H9 (cell line): ENCODE results near the gene ANKRD30B. TPM values are rescaled to one million over a fixed set of nuclear protein-coding genes. Genes with fewer than 3 reads are reported as not detected.

ENCODE experiments used
- DNase-seq: peaks from one replicate; pipeline ENCODE4 v3.0.0-alpha.2; 2017
- H2AFZ ChIP-seq: one replicate; pipeline ENCODE4 v1.6.1; 2013; ENCODE audit warnings: mild to moderate bottlenecking, low read length, control low read depth, moderate library complexity
- H2AK5ac ChIP-seq: 2 replicates; pipeline ENCODE4 v1.6.1; 2013; ENCODE audit warnings: low read length, control low read depth, mixed read lengths; ENCODE audit not compliant: insufficient read length
- H2BK120ac ChIP-seq: one replicate; pipeline ENCODE4 v1.6.1; 2013; ENCODE audit warnings: low read depth, mild to moderate bottlenecking, low read length, control low read depth, inconsistent platforms; ENCODE audit not compliant: poor library complexity, severe bottlenecking
- H2BK12ac ChIP-seq: 2 replicates; pipeline ENCODE4 v1.6.1; 2013; ENCODE audit warnings: low read length, control low read depth, mixed read lengths, low read depth; ENCODE audit not compliant: insufficient read length
- H2BK15ac ChIP-seq: 2 replicates; pipeline ENCODE4 v1.6.1; 2013; ENCODE audit warnings: low read depth, low read length, control low read depth
- H2BK20ac ChIP-seq: one replicate; pipeline ENCODE4 v1.6.1; 2013; ENCODE audit warnings: low read depth, mild to moderate bottlenecking, low read length, control low read depth, inconsistent platforms; ENCODE audit not compliant: poor library complexity, severe bottlenecking
- H2BK5ac ChIP-seq: 2 replicates; pipeline ENCODE4 v1.6.1; 2013; ENCODE audit warnings: low read length, control low read depth, mixed read lengths; ENCODE audit not compliant: insufficient read length
- H3K14ac ChIP-seq: 2 replicates; pipeline ENCODE4 v1.6.1; 2013; ENCODE audit warnings: low read length, control low read depth; ENCODE audit not compliant: insufficient read depth
- H3K18ac ChIP-seq: 2 replicates; pipeline ENCODE4 v1.6.1; 2013; ENCODE audit warnings: low read depth, mild to moderate bottlenecking, mixed read lengths, low read length, control low read depth; ENCODE audit not compliant: insufficient read length
- H3K23ac ChIP-seq: 2 replicates; pipeline ENCODE4 v1.6.1; 2013; ENCODE audit warnings: low read length, control low read depth, mixed read lengths, low read depth; ENCODE audit not compliant: insufficient read length
- H3K23me2 ChIP-seq: 2 replicates; pipeline ENCODE4 v1.6.1; 2013; ENCODE audit warnings: low read depth, mild to moderate bottlenecking, mixed read lengths, low read length, control low read depth; ENCODE audit not compliant: insufficient read length, poor library complexity, severe bottlenecking
- H3K27ac ChIP-seq: 2 replicates; pipeline ENCODE4 v1.5.1; 2013; ENCODE audit warnings: low read length, control low read depth, mixed read lengths, low read depth; ENCODE audit not compliant: insufficient read length
- H3K27me3 ChIP-seq: 2 replicates; pipeline ENCODE4 v1.6.1; 2013; ENCODE audit warnings: low read length, control low read depth, inconsistent platforms; ENCODE audit not compliant: insufficient read depth
- H3K4ac ChIP-seq: 2 replicates; pipeline ENCODE4 v1.6.1; 2013; ENCODE audit warnings: low read depth, mild to moderate bottlenecking, control low read depth, inconsistent platforms, low read length, moderate library complexity
- H3K4me1 ChIP-seq: 2 replicates; pipeline ENCODE4 v1.6.1; 2013; ENCODE audit warnings: low read length, control low read depth, inconsistent platforms; ENCODE audit not compliant: insufficient read depth
- H3K4me2 ChIP-seq: 2 replicates; pipeline ENCODE4 v1.6.1; 2013; ENCODE audit warnings: low read length, control low read depth, mixed read lengths; ENCODE audit not compliant: insufficient read length, insufficient read depth
- H3K56ac ChIP-seq: 2 replicates; pipeline ENCODE4 v1.6.1; 2013; ENCODE audit warnings: low read depth, mild to moderate bottlenecking, mixed read lengths, low read length, control low read depth; ENCODE audit not compliant: insufficient read length
- H3K79me1 ChIP-seq: 2 replicates; pipeline ENCODE4 v1.6.1; 2013; ENCODE audit warnings: low read depth, mild to moderate bottlenecking, moderate library complexity, low read length, control low read depth, inconsistent platforms; ENCODE audit not compliant: insufficient read depth, poor library complexity, severe bottlenecking
- H3K79me2 ChIP-seq: 2 replicates; pipeline ENCODE4 v1.6.1; 2013; ENCODE audit warnings: low read length, control low read depth, inconsistent platforms; ENCODE audit not compliant: insufficient read depth
- H3K9ac ChIP-seq: 2 replicates; pipeline ENCODE4 v1.6.1; 2013; ENCODE audit warnings: low read length, control low read depth, mixed read lengths; ENCODE audit not compliant: insufficient read length; ENCODE audit errors: extremely low read depth
- H3K9me3 ChIP-seq: one replicate; pipeline ENCODE4 v1.6.1; 2013; ENCODE audit warnings: low read depth, low read length, inconsistent platforms; ENCODE audit not compliant: control insufficient read depth
- H3T11ph ChIP-seq: one replicate; pipeline ENCODE4 v1.6.1; 2013; ENCODE audit warnings: mild to moderate bottlenecking, low read length, control low read depth, inconsistent platforms
- H4K20me1 ChIP-seq: one replicate; pipeline ENCODE4 v1.6.1; 2013; ENCODE audit not compliant: control insufficient read depth, insufficient read length, insufficient read depth
- H4K5ac ChIP-seq: 2 replicates; pipeline ENCODE4 v1.6.1; 2013; ENCODE audit warnings: low read depth, mild to moderate bottlenecking, mixed read lengths, low read length, control low read depth; ENCODE audit not compliant: insufficient read length
- H4K8ac ChIP-seq: replicated peaks from 2 replicates; pipeline ENCODE4 v1.6.1; 2013; ENCODE audit warnings: low read length, control low read depth, mixed read lengths, low read depth; ENCODE audit not compliant: insufficient read length
- H4K91ac ChIP-seq: 2 replicates; pipeline ENCODE4 v1.6.1; 2013; ENCODE audit warnings: low read depth, mild to moderate bottlenecking, moderate library complexity, mixed read lengths, low read length, control low read depth; ENCODE audit not compliant: insufficient read length
- H3K27ac Mint-ChIP-seq, 3 experiments: 2 replicates in 2 of 3; 3 replicates in 1 of 3; pipeline ENCODE4 v1.8.0; 2020 to 2021; ENCODE audit warnings: mixed read lengths in 3 of 3, mild to moderate bottlenecking in 1 of 3, moderate library complexity in 1 of 3
- H3K27me3 Mint-ChIP-seq: 2 replicates; pipeline ENCODE4 v1.8.0; 2021; ENCODE audit warnings: low read depth, mild to moderate bottlenecking, moderate library complexity, mixed read lengths
- H3K36me3 Mint-ChIP-seq, 3 experiments: 2 replicates in 2 of 3; 3 replicates in 1 of 3; pipeline ENCODE4 v1.8.0; 2020 to 2021; ENCODE audit warnings: low read depth in 3 of 3, mixed read lengths in 3 of 3; ENCODE audit not compliant: insufficient read depth in 1 of 3
- H3K4me1 Mint-ChIP-seq, 2 experiments: 2 replicates each; pipeline ENCODE4 v1.8.0; 2020; ENCODE audit warnings: mixed read lengths in 2 of 2
- H3K4me3 Mint-ChIP-seq, 2 experiments: 2 replicates in 1 of 2; 3 replicates in 1 of 2; pipeline ENCODE4 v1.8.0; 2020 to 2021; ENCODE audit warnings: mild to moderate bottlenecking in 2 of 2, mixed read lengths in 2 of 2, moderate library complexity in 1 of 2
- H3K9me3 Mint-ChIP-seq, 2 experiments: 2 replicates in 1 of 2; 3 replicates in 1 of 2; pipeline ENCODE4 v1.8.0; 2020; ENCODE audit warnings: mild to moderate bottlenecking in 2 of 2, mixed read lengths in 2 of 2, moderate library complexity in 1 of 2
- WGBS: extraction: QIAGEN DNeasy Blood & Tissue Kit; methylation state at CpG from one replicate; pipeline ENCODE4 v1.1.7; 2013; ENCODE audit warnings: missing lambda C conversion rate, low lambda C conversion rate, mixed read lengths; ENCODE audit not compliant: insufficient read length; ENCODE audit errors: extremely low coverage; 5-methylcytosine and 5-hydroxymethylcytosine counted together
- total RNA-seq: library from RNA; stranded (reverse); gene quantifications from 2 replicates; pipeline ENCODE4 v1.2.1, GENCODE V29; 2021
- TF ChIP-seq, protein P1 (sequence below): fragments of 200-600 bp; sonication (generic); conservative IDR thresholded peaks from 3 replicates; pipeline ENCODE4 v1.8.0; 2021; ENCODE audit warnings: antibody characterized with exemption, mild to moderate bottlenecking

ANKRD30B gene
- total RNA-seq, 1 experiment from 2014 or later = not detected

DNA sequence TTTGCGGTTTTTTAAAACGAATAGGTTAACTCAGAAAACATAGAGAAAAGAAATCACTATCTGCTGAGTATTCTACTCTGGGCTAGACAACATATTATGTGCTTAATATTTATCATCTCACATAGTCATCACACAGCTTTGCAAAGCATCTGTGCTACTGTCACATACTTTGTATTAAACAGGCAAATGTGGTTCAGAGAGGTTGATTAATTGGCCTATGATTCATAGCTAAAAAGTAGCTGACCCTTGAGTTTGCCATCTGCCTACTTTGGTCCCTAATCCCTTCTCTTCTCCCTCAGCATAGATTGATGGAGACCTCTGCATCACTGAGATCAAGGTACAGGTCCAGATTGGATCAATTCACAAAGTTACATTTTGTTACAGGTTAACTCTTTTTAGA, 21.4 kb downstream of the ANKRD30B start:
- Histone ChIP-seq H2BK12ac (no peak overlapping the region), H4K20me1 (no peaks in the 10 kb centered on the region), H3K79me2 (no peaks in the 10 kb centered on the region), H2AK5ac (no peak overlapping the region), H3K23me2 (no peaks in the 10 kb centered on the region), H2BK120ac (no peak overlapping the region), H3T11ph (no peak overlapping the region), H3K4me2 (no peak overlapping the region), H3K27me3 (no peaks in the 10 kb centered on the region), H3K56ac (no peak overlapping the region), H3K18ac (no peak overlapping the region), H2AFZ (no peak overlapping the region), H3K9me3 (peaks cover 55% of the 10 kb centered on the region), H3K14ac (no peak overlapping the region), H3K4ac (no peak overlapping the region), H3K23ac (no peak overlapping the region), H3K79me1 (no peaks in the 10 kb centered on the region), H4K91ac (no peak overlapping the region), H4K5ac (no peak overlapping the region), H4K8ac (no peak overlapping the region), H3K4me1 (no peaks in the 10 kb centered on the region), H2BK15ac (no peak overlapping the region), H2BK20ac (no peak overlapping the region), H3K9ac (no peak overlapping the region), H2BK5ac (no peak overlapping the region), H3K27ac (no peak overlapping the region)
- H3K27ac Mint-ChIP-seq = no peak overlapping the region
- no CpG with 5 or more reads among the region's 2 CpGs for WGBS
- H3K36me3 Mint-ChIP-seq = peaks cover 4 to 27% (median 8%) of the 10 kb centered on the region in 3 experiments; a peak in 6 of 7 replicates
- H3K4me1 Mint-ChIP-seq = no peaks in the 10 kb centered on the region
- TF ChIP-seq, protein P1, sequence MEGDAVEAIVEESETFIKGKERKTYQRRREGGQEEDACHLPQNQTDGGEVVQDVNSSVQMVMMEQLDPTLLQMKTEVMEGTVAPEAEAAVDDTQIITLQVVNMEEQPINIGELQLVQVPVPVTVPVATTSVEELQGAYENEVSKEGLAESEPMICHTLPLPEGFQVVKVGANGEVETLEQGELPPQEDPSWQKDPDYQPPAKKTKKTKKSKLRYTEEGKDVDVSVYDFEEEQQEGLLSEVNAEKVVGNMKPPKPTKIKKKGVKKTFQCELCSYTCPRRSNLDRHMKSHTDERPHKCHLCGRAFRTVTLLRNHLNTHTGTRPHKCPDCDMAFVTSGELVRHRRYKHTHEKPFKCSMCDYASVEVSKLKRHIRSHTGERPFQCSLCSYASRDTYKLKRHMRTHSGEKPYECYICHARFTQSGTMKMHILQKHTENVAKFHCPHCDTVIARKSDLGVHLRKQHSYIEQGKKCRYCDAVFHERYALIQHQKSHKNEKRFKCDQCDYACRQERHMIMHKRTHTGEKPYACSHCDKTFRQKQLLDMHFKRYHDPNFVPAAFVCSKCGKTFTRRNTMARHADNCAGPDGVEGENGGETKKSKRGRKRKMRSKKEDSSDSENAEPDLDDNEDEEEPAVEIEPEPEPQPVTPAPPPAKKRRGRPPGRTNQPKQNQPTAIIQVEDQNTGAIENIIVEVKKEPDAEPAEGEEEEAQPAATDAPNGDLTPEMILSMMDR = no peak
- H3K9me3 Mint-ChIP-seq = peaks cover 84 to 85% of the 10 kb centered on the region in 2 experiments
- DNase-seq = no peak
- no peak overlapping the region for H3K4me3 Mint-ChIP-seq
- no peaks in the 10 kb centered on the region; the same call in 1 of the 2 replicates for H3K27me3 Mint-ChIP-seq
